Measurements from ENCODE around the gene SART1. TPM values are rescaled to one million over a fixed set of nuclear protein-coding genes. Genes with fewer than 3 reads are reported as not detected.
"Not testable (repeated sequence)": the region's sequence is repeated elsewhere in the genome, so short reads cannot be mapped to it uniquely, and the experiment has no call there.

SART1 gene
- polyA plus RNA-seq, 3 donors from 2014 or later, result 7.5 to 53.0 (median 16.1) TPM

DNA sequence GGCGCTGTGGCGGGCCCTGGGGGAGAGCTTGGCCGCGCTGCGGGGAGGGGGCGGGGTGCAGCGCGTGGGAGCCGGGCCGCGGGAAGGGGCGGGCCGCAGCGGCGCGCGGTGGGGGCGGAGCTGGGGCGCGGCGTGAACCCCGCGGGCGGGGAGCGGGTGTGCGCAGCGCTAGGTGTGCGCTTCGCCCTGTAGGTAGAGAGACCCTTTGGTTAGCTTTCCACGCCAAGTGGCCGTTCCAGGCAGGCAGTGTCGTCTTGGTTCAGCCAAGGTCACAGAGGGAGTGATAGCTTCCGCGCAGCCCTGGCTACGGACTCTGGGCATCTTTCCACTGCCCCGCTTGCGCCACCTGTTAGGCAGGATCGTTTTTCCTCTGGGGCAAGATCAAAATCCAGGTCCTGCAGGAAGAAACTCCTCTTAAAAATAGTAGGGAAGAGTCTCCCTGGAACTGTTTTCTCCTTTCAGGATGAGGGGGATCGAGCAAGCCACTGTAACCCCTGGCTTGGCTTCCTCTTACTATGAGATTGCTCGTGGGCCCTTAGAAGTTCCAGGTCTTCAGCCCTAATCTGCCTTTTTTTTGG is 41.2 kb downstream of the SART1 start:
- Mint-ChIP-seq H3K36me3 (peaks cover 3 to 26% (median 15%) of the 10 kb centered on the region in 3 donors), H3K27me3 (ENCODE audit: low read depth in 3 of 3) (peaks cover 8 to 13% (median 9%) of the 10 kb centered on the region in 3 donors), H3K4me1 (peaks cover 42 to 53% of the 10 kb centered on the region in 2 donors), H3K9me3 (no peaks in the 10 kb centered on the region), H3K4me3 (peak overlapping the region; percentile 92 to 100 (median 99)), H3K27ac (peak overlapping the region; percentile 82 to 99 (median 97))
- DNase-seq, result no peak

DNA sequence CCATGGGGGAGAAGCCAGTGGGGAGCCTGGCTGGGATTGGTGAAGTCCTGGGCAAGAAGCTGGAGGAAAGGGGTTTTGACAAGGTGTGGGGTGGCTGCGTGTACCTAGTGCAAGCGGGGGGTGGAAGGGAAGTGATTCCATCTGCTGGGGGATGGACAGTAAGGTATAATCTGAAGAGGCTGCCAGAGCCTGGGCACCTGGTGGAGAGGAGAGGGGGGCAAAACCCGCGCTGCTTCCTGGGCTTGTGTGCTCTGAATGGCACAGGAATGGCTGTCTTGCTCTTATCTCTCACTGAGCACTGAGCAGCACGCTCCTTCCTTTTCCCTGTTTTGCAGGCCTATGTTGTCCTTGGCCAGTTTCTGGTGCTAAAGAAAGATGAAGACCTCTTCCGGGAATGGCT is 41.8 kb downstream of the SART1 start:
- DNase-seq, result no peak
- peak overlapping the region; percentile 77 to 96 (median 84) for H3K27ac Mint-ChIP-seq
- peaks cover 42 to 50% of the 10 kb centered on the region in 2 donors for H3K4me1 Mint-ChIP-seq
- peaks cover 0 to 20% (median 13%) of the 10 kb centered on the region in 3 donors for H3K36me3 Mint-ChIP-seq
- no peaks in the 10 kb centered on the region for H3K9me3 Mint-ChIP-seq
- peaks cover 8 to 13% (median 9%) of the 10 kb centered on the region in 3 donors for H3K27me3 Mint-ChIP-seq (ENCODE audit: low read depth in 3 of 3)
- peak overlapping the region; percentile 76 to 99 (median 98) for H3K4me3 Mint-ChIP-seq

DNA sequence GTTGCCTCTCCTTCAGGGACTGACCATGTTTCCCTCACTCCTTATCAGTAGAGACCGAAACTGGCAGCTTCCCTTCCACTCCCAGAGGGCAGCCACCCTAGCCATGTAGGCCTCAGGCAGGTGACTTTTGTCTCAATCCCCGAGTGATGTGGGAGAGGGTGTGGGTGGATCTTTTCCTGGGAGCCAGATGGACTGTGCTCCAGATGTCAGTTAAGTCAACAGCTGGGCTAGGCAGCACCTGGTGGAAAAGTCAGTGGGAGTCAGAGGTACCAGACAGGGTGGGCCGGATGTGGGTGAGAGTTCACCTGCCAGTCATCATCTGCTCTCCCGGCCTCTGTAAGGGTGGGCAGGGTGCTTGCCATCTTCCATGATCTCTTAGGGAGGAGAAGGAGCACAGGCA is 42.7 kb downstream of the SART1 start:
- no peaks in the 10 kb centered on the region for H3K9me3 Mint-ChIP-seq
- peaks cover 8 to 13% (median 9%) of the 10 kb centered on the region in 3 donors for H3K27me3 Mint-ChIP-seq (ENCODE audit: low read depth in 3 of 3)
- DNase-seq, result no peak
- peak overlapping the region in 3 of 5 donors; percentile 36 to 99 (median 98) for H3K4me3 Mint-ChIP-seq
- peaks cover 41% of the 10 kb centered on the region in 2 donors for H3K4me1 Mint-ChIP-seq
- H3K36me3 Mint-ChIP-seq, result peaks cover 0 to 11% (median 4%) of the 10 kb centered on the region in 3 donors
- peak overlapping the region in 1 of 6 donors; percentile 45 for H3K27ac Mint-ChIP-seq

DNA sequence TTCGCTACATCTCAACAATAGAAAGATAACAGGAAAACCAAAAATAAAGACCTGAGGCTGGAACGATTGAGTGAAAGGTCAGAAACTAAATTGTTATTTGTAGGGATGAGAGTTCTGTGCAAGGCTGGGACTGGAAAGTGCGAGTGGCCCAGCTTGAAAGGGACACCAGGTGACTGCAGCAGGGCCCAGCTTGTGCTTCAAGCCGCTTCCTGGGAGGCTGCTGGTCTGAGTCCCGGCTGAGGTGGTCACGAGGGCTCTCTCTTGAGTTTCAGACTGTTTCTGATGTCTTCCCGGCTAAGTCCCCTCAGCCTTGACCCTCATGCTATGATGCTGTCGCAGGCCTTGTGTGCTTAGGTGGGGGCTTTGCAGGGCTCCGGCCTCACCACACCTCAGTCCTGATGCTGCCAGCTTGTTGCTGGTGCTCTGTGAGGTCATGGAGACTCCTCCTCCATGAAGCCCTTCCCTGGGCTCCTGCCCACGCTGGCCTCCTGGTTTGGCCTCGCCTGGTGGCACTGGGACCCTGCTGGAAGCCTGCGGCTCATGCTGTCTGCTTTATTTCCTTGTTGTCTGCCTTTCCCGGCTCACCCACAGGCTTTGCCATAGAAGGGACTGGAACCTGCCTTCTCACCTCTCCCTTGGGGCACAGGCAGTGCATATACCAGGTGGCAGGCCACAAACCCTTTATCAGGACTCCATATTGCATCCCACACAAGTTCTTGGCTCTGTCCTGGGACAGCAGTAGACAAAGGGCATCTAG is 44.8 kb downstream of the SART1 start:
- Mint-ChIP-seq H3K36me3 (peaks cover 0 to 9% (median 0%) of the 10 kb centered on the region in 3 donors), H3K27me3 (ENCODE audit: low read depth in 3 of 3) (peaks cover 9 to 19% (median 10%) of the 10 kb centered on the region in 3 donors), H3K4me3 (no peak overlapping the region), H3K9me3 (no peaks in the 10 kb centered on the region), H3K27ac (no peak overlapping the region), H3K4me1 (peaks cover 24 to 25% of the 10 kb centered on the region in 2 donors)
- no peak for DNase-seq

DNA sequence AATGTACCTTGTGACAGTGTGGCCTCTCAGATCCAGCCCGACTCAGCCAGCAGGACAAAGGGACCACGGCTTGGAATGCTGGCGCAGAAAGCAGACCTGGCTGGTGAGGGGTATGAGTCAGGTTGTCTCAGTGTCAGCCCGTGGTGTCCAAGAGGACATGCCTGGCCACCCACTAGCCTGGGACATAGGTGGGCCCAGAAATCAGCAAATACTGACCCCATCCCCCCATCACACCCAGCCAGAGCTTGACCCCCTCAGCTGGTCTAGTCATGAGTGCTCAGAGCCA is 45.3 kb downstream of the SART1 start:
- Mint-ChIP-seq H3K4me1 (peaks cover 19 to 20% of the 10 kb centered on the region in 2 donors), H3K4me3 (no peak overlapping the region), H3K27me3 (ENCODE audit: low read depth in 3 of 3) (peaks cover 8 to 19% (median 9%) of the 10 kb centered on the region in 3 donors), H3K36me3 (peaks cover 0 to 9% (median 0%) of the 10 kb centered on the region in 3 donors), H3K27ac (no peak overlapping the region), H3K9me3 (no peaks in the 10 kb centered on the region)
- no peak for DNase-seq

DNA sequence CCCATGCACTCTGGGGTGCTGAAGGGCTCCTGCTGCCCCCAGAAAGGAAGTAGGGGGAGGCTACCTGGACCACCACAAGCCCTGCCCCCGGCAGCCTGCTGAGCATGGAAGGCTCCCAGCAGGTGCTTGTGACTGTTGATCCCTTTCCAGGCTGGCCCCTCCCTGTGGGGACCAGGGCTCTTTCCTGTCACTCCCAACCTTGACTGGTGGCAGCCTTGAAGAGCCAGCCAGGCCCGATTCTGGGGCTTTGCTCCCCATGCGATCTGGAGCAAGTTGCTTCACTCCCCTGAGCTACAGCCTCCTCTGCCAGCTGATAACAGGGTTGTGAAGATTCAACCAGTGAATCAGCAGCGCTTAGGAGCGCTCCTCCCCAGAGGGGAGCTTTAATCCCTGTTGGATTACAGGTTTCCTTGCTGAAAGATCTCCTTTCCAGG is 45.7 kb downstream of the SART1 start:
- Mint-ChIP-seq H3K27me3 (ENCODE audit: low read depth in 3 of 3) (peaks cover 4 to 15% (median 5%) of the 10 kb centered on the region in 3 donors), H3K27ac (no peak overlapping the region), H3K36me3 (peaks cover 0 to 9% (median 0%) of the 10 kb centered on the region in 3 donors), H3K4me1 (peaks cover 15 to 16% of the 10 kb centered on the region in 2 donors), H3K9me3 (no peaks in the 10 kb centered on the region), H3K4me3 (no peak overlapping the region)
- DNase-seq, result no peak

DNA sequence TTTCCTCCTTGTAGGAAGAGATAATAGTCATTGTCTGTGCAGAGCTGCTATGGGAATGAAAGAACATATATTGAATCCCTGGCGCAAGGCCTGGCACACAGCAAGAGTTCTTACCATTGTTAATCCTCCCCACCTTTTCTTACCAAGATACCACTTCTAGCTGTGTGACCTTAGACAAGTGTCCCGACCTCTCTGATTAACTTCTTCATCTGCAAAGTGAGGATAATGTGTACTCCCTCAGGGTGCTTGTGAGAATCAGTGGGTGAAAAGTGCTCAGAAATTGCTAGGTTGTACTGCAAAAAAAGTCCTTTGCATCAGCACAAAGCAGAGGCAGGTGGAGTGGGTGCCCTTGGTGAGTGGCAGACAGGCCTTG is 46.5 kb downstream of the SART1 start:
- Mint-ChIP-seq H3K9me3 (no peaks in the 10 kb centered on the region), H3K4me3 (no peak overlapping the region), H3K27ac (no peak overlapping the region), H3K36me3 (peaks cover 0 to 9% (median 0%) of the 10 kb centered on the region in 3 donors), H3K4me1 (peaks cover 7 to 10% of the 10 kb centered on the region in 2 donors), H3K27me3 (ENCODE audit: low read depth in 3 of 3) (peaks cover 2 to 10% (median 2%) of the 10 kb centered on the region in 3 donors)
- no peak for DNase-seq

DNA sequence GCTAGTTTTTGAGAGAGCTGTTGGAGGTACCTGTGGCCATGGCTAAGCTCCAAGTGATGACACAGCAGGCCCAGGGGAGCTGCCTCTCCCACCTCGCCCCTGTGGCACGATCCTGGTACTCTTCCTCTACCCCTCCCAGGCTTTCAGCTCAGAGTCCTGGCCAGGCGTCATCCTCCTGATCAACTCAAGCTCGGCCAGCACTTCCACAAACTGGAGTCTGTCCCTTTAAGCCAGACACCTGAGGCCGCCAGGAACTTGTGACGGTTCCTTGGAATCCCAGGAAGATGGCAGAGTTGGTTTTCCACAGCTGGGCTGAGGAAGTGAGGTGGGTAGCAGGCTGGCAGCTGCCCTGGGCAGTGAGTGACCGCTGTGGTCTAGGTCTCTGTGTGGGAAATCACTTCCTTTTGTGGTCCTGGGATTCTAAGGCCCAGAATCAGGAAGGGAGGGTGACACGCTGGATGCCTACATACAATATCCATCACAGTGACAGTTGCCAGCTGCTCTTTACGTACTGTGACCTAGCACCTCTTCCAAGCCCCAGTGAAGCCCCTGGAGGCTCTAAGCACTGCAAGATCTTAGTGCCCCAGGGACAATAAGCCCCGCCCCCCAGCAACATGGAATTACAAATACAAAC is 47.1 kb downstream of the SART1 start:
- Mint-ChIP-seq H3K27ac (no peak overlapping the region), H3K27me3 (ENCODE audit: low read depth in 3 of 3) (peaks cover 2 to 10% (median 2%) of the 10 kb centered on the region in 3 donors), H3K9me3 (no peaks in the 10 kb centered on the region), H3K36me3 (peaks cover 0 to 9% (median 0%) of the 10 kb centered on the region in 3 donors), H3K4me3 (no peak overlapping the region), H3K4me1 (peaks cover 2 to 5% of the 10 kb centered on the region in 2 donors)
- DNase-seq, result no peak

DNA sequence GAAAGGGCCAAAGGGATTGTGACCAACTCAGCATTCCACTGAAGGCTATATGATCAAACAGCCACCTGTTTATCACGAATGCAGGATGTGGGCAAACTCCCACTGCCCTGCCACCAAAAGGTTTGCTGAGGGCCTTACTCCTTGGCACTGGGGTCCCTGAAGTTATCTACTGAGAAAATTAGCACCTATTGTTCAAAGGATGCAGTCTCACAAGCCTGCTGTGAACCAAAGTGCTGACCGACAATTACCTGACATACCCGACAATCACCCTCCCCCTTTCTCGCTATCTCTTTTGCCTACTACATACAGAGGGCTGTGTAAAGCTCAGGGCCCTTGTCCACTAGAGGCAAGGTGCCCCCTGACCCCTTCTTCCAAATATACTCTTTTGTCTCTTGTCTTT is 48.5 kb downstream of the SART1 start:
- H3K36me3 Mint-ChIP-seq; DNase-seq; H3K27me3 Mint-ChIP-seq (ENCODE audit: low read depth in 3 of 3); H3K4me3 Mint-ChIP-seq; H3K4me1 Mint-ChIP-seq; H3K9me3 Mint-ChIP-seq; H3K27ac Mint-ChIP-seq: not testable (repeated sequence)

DNA sequence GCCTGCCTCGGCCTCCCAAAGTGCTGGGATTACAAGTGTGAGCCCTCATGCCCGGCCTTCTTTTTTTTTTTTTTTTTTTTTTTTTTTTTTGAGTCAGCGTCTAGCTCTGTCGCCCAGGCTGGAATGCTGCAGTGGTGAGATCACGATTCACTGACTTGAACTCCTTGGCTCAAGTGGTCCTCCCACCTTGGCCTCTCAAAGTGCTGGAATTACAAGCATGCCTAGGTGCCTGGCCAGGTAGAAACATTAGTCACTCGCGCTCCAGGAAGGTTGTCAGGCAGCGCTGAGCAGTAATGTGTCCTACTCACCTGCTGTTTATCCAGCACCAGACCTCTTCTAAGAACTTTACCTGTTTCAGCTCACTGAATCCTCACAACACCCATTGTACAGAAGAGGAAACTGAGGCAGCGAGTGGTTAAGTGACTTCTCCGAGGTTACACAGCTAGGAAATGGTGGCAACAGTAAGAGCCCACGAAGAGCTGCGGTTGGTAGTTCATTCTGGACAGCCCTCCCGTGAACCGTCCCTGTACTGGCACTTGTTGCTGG is 49.8 kb downstream of the SART1 start:
- Mint-ChIP-seq H3K4me3 (peak overlapping the region in 1 of 5 donors; percentile 23), H3K36me3 (no peaks in the 10 kb centered on the region), H3K27ac (no peak overlapping the region), H3K9me3 (no peaks in the 10 kb centered on the region), H3K4me1 (no peaks in the 10 kb centered on the region), H3K27me3 (ENCODE audit: low read depth in 3 of 3) (peaks cover 2 to 10% (median 2%) of the 10 kb centered on the region in 3 donors)
- DNase-seq, result no peak

DNA sequence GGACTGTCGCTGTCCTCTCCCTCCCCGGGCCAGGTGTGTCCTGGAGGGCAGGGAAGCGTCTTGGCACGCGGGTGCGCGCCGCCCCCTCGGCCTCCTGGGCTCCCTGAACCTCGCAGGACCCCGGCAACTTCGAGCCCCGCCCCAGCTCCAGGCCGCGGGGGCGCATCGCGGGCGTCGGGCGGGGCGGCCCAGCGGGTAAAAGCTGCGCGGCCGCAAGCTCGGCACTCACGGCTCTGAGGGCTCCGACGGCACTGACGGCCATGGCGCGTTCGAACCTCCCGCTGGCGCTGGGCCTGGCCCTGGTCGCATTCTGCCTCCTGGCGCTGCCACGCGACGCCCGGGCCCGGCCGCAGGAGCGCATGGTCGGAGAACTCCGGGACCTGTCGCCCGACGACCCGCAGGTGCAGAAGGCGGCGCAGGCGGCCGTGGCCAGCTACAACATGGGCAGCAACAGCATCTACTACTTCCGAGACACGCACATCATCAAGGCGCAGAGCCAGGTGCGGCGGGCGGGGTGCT is 50.3 kb downstream of the SART1 start, which contains the start of gene CST6:
Gene CST6 (plus strand): TSS at position 224 of the 519 bp plus-strand sequence. CDS start 37 bp downstream, at position 261.
- no peak within 1 kb of the TSS for H3K27ac Mint-ChIP-seq
- peaks cover 0 to 10% (median 2%) of the 10 kb centered on the region in 3 donors for H3K27me3 Mint-ChIP-seq (ENCODE audit: low read depth in 3 of 3)
- no peaks in the 10 kb centered on the region for H3K36me3 Mint-ChIP-seq
- no peak for DNase-seq
- no peaks in the 10 kb centered on the region for H3K4me1 Mint-ChIP-seq
- H3K4me3 Mint-ChIP-seq, result peak within 1 kb of the TSS in 1 of 5 donors; percentile 23
- no peaks in the 10 kb centered on the region for H3K9me3 Mint-ChIP-seq

DNA sequence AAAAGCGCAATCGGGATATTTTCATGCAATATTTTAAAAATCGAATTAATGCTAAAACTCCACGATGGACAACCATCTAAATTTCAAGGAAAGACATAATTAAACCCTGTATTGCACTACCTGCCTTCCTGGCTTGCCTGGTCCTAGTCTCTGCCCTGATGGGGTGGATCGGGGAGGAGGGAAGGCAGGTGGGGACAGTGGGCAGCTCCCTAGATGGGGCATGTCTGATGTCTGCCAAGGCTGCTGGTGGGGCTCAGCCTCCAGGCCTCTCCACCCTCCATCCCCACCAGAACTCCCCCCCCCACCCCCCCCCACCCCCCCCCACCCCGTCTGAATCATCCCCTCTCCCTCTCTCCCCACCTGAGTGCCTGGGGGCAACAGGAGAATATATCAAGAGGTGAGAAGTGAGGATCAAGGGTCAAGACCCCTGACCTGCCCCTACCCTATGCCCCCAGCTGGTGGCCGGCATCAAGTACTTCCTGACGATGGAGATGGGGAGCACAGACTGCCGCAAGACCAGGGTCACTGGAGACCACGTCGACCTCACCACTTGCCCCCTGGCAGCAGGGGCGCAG is 50.9 kb downstream of the SART1 start:
- no peak for DNase-seq
- Mint-ChIP-seq H3K27me3 (ENCODE audit: low read depth in 3 of 3) (peaks cover 0 to 10% (median 2%) of the 10 kb centered on the region in 3 donors), H3K4me3 (no peak overlapping the region)

More for the DNA sequence above, 50.9 kb downstream of the SART1 start:
- H3K9me3 Mint-ChIP-seq, result no peaks in the 10 kb centered on the region
- H3K4me1 Mint-ChIP-seq, result peaks cover 0 to under 1% of the 10 kb centered on the region in 2 donors
- no peaks in the 10 kb centered on the region for H3K36me3 Mint-ChIP-seq
- no peak overlapping the region for H3K27ac Mint-ChIP-seq
